Pulmonary artery endothelial cell (primary cell): Measurements from ENCODE around the gene MMP3. TPM values are rescaled to one million over a fixed set of nuclear protein-coding genes. Genes with fewer than 3 reads are reported as not detected.

ENCODE experiments used
- DNase-seq: peaks from one replicate; pipeline ENCODE4 v3.0.0-alpha.2; 2011; ENCODE audit warnings: low read depth, low spot score
- total RNA-seq: library from RNA; depleted of rRNA; stranded (reverse); fragments of >200 nt; gene quantifications from 2 replicates; pipeline ENCODE4 v1.2.3, GENCODE V29; 2014

The MMP3 gene
- total RNA-seq, 1 donor from 2014 or later = not detected

DNA sequence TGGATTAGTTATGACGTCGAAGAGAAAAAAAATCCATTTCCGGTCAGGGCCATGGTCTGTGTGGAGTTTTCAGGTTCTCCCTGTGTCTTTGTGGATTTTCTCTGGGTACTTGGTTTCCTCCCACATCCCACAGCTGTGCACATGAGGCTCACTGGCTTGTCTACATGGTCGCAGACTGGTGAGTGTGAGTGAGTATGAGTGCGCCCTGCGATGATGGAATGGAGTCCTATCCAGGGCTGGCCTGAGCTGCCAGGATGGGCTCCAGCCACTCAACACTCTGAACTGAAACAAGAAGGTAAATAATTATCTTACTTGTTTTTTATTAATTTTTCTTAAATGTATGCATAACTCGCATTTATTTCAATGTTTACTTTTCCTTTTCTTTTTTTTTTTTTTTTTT lies 10.8 kb downstream of the MMP3 start:
- no peak for DNase-seq

DNA sequence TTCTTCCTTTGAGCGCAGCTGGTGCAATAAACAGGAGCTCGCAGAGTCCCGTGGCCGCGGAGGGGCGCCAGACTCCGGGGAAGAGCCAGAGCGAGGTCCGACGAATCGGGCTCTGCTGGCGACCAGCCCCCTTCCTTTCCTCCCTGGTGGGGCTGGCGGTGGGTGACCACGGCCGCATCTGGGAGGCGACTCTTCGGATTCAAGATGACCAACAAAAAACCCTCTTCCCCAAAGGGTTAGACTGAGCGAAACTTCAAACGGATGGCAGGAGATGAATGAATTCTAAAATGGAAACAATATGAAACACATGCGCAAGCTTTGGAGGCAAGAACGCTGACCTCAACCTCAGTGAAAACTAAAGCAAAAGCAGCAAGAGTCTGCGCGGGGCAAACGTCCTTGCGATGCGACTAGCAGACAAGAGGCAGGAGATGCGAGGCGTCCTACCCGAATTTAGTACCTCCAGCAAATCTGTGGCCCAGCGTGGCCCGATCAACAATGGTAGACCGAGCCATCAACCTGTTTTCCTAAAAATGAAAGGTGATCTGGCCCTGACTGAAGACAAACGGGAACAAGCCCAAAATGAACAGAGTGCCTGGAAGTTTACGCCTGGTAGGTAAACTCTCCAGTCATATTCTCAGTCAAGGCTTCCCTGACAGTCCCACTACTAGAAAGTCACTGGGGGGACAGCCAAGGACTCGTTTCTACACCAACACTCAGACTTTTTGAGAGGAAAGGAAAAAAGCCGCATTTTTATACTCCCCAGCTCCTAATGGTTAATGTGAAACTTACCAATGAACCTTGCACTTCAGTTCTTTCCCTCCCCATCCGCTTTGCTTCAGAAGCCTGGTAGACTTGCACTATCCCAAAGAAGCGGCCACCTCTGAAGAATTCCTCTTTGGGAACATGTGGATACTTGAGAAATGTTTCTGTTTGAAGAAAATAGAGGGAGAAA lies 11.6 kb downstream of the MMP3 start:
- no peak for DNase-seq

DNA sequence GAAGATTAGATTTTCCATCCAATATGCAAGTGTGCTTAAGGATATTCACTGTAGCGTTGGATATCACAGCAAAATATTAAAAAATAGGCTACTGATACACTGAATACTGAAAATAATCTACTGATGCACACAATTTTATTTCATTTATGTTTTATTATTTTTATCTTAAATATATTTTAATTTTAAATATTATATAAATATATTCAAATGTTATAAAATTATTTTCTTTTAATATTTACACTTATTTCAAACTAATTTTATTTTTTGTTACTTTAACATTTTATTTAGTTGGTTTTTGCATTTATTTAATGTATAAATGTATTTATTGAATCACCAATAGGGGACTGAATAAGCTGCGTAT lies 12.3 kb downstream of the MMP3 start:
- no peak for DNase-seq

DNA sequence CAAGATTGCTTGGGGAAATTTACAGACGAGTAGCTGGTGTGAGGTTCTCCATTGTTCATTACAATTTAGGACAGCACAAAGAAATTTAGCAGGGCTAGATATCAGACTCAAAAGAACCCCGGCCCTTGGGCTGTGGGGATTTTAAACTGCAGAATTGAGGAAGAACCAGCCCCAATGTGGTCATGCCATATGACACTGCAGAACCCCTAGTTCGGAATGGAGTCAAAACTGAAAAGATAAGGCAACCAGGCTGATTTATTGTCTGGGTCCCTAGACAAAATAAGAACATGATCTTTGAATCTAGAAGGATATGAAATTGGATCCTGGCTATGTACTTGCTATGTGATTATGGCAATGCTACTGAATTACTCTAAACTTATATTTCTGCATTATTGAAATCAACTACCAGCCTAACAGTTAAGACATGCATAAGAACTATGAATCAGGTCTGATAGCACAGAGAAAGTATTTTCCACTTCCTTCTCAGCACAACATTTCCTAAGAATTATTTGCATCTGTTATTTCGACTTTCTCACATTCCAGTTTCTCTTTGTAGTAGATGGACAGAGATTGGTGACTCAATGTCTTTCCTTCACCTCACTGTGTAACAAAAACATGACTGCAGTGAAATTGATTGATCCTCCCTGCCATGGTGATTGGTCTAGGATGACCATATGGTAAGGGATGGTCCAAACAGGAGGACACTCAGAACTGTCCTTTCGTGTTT lies 13.2 kb downstream of the MMP3 start:
- DNase-seq = no peak

DNA sequence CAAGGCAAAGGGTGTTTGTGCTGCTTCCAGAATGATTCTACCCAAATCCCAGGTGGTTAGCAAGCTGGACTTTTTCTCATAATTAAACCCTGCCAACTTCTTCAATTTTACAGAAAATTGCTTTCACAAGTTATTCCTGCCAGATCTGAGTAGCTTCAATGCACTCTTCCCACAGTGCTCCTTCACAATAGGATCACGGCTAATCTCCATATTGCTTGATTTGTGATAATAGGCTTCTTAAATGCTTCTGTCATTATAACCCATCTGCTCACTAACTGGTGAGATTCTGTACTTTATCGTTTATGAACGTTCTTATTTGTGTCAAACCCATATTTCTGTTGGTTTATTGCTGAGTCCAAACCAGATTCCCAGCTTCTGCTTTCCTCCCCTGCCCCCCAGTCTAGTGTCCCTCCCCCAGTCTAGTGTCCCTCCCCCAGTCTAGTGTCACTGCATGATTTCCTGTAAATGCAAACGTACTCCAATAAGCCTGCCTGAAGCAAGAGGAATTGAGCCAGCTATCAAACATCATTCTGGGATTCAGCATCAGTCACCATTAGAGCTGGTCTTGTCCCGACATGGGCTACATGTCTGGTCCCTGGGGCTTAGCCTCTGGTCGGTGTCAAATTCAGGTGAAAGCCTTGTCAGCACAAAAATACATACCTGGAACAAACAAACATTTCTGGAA lies 14.0 kb downstream of the MMP3 start:
- DNase-seq = no peak

DNA sequence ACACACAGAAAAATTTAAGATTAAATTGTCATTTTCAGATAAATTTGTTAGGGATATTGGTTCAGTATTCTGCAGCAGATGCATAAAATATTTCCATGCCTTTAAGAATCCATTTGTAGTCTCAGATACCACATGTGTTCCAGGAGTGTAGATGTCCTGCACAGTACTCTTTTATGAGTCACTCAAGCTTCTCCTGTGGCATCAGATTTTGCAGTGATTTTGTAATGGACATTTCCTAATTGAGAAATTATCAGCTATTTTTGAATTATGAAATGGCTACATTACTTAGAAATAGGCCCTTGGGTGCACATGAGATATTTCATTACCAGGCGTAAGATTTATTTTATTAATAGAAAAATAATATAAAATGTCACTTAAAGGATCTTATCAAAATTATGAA lies 18.9 kb downstream of the MMP3 start:
- DNase-seq = no peak

DNA sequence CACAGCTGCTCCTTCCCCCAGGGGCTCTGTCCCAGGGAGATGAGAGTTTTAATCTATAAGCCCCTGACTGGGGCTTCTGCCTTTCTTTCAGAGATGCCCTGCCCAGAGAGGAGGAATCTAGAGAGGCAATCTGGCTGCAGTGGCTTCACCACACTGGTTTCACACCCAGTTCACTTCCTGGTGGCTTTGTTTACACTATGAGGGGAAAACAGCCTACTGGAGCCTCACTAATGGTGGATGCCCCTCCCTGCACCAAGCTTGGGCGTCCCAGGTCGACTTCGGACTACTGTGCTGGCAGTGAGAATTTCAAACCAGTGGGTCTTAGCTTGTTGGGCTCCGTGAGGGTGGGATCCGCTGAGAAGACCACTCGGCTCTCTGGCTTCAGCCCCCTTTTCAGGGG lies 23.9 kb downstream of the MMP3 start:
- DNase-seq = no peak

DNA sequence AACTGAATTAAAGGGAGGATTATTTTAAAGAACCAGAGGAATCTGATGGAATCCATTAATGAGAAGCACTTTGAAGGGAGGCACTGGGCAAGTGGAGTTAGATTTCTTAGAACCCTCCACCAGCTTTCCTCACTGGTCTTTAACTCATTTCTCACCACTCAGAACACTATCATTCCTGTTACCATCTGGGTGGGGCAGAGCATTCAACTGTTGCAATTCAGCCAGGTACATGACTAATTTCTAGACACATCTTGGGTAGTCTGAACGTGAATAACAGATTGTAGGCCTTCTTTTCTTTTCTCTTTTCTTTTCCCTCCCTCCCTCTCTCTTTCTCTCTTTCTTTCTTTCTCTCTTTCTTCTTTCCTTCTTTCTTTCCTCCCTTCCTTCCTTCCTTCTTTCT lies 29.9 kb downstream of the MMP3 start:
- no peak for DNase-seq

DNA sequence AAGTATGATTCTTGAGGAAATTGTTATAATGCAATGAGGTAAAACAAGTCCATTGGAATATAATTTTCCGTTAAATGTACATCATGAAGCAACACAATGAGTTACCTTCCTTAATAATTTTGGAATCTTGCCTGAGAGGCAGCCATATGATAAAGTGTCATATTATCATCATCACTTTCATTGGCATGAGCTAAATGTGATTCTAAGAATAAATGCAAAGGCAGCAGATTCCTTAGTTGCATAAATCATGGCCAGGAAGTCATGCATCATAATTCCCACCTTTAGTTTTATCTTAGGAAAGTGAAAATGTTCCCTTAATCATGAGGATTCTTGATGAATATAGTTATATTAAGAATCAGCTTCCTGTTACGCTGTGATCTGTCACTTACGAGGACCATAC lies 31.2 kb downstream of the MMP3 start:
- DNase-seq = no peak

DNA sequence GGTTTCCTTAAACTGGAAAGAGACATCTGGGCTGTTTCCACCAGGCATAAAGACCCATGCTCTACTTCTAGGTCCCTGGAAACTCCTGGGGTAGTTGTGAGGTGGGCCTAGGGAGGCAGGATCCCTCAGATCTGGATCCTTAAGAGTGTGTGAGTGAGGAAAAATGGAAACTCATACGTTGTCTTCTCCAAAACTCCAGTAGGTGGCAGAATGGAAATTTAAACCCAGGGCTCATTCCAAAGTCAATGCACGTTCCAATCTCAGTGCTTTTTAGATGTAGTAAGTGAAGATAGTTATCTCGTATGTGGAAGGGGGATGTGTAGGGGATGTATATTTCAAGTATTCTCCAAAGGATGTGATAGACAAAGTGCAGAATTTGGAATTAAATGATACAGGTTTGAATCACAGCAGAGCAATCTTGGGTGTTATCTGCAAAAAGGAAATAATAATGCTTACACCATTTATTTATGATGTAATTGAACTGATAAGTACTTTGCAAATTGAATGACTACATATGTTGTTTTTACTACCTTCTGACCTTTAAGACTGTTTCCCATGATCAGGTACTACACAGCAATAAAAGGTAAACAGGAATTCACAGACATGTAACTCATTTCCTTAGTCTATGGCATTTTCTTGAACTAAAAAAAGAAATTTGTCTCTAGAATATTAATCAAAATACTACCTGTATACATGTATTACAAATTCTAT lies 32.3 kb downstream of the MMP3 start:
- DNase-seq = no peak

DNA sequence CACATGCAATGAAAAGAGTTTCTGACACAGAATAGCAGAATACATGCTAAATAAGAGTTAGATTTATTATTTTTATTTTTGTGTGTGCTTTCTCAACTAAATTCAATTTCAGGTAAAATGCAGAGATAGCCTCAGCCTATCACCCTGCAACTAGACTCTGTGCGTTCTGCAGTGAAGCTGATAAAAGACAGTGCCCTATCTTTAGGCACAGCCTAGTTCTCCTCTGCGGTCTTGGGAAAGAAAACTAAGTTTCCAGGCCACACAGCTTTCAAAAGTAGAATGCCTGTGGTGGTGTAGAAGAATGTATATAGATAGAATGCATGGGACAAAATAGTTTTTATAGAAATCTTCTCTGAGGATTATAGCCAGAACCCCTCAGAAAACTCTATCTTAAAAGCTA lies 33.4 kb downstream of the MMP3 start:
- no peak for DNase-seq

DNA sequence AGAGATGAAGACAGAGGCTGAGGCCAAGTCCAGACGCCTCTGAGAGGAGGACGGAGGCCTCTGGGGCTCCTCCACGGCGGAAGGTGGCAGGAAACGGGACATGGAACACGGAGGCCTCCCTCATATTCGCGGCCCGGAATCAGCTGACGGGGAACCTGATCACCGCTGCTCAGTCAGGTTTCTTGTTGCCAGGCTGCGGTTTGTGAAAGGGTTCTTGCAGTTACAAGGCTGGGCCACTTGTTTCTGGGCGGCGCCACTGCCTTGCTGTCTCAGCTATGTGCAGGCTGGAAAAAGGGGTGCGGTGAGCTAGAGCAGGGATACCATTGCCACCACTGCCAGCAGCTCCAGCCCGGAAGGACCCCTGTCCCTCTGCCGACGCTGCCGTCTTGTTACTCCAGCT lies 35.5 kb downstream of the MMP3 start:
- no peak for DNase-seq

DNA sequence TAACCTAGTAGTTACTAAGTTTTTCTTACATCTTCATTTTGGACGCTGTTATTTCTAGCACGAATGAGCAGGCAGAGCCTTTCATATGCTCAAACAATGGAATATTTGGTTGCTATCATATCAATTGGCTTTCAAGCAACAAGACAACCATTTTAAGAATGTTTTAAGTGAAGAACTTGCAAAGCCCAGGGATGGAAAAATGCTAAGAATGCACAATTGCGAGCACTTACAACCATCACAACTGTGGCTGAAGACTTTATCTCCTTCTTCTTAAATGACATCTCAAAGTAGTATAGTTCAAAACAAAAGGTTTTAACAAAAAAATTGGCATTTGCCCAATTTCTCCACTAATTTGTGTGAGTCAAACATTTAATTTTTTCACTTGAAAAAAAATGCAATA lies 37.1 kb downstream of the MMP3 start:
- DNase-seq = no peak

DNA sequence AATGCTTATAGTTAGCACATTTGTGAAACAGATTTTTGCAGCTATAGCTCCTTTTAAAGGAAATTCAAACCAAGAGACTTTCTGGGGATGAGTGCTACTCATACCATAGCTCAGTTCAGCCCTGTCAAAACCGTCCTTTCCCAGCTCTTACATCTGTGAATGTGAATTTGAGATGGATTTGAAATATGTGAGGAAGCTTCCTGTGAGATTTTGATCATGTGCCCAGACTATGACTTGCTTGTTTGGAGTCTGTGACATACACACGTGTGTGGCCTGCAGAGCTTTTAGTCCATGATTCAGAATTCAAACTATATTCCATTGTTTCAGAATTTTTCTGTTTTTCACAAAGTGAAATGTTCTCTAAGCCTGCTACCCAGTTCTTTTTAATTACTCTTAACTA lies 41.1 kb downstream of the MMP3 start:
- peak; percentile 54 for DNase-seq

DNA sequence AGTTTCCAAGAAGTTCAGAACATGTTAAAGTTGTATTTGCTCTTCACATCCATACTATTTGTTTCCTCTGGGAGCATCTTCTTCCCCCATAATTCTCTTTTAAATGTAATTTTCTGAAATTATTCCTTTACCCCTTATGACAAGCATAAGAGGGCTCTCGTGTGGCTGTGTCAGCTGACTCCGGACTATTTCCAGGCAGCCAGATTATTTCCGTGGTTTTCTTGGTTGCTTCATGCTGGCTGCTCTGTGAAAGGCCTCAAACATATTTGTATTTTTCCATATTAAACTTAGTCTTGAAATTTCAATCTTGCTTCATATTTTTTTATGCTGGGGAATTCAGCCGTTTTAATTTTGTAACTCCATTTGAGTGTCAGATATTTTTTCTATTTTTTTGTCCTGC lies 42.6 kb downstream of the MMP3 start:
- DNase-seq = no peak

DNA sequence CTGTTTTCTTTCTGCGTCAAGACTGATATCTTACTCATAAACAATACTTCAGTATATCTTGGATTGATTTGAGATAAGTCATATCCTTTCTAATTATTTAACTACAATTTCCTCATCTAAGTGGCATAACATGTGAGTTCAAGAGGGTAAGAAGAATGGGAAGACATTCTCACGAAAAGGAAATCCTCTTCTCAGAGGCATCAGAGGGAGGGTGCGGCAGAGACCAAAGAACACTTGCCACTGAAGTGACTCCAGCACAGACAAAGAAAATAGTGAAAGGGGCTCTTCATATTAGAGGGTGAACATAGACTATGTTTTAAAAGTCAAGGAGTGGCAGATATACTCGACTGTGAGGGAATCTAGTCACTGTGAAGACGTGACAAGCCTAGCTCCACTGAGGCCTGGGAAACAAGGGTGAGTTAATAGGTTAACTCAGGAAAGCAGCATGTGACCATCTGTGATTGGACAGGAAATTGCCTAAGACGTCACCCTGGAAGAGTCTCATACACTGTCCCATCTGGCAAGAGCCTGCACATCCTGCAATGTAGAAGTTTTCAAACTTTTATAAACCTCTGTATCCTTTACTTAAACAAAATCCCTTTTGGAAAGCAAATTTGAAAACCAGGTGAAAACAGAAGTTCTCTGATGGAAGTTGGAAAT lies 43.6 kb downstream of the MMP3 start:
- peak; percentile 71 for DNase-seq

DNA sequence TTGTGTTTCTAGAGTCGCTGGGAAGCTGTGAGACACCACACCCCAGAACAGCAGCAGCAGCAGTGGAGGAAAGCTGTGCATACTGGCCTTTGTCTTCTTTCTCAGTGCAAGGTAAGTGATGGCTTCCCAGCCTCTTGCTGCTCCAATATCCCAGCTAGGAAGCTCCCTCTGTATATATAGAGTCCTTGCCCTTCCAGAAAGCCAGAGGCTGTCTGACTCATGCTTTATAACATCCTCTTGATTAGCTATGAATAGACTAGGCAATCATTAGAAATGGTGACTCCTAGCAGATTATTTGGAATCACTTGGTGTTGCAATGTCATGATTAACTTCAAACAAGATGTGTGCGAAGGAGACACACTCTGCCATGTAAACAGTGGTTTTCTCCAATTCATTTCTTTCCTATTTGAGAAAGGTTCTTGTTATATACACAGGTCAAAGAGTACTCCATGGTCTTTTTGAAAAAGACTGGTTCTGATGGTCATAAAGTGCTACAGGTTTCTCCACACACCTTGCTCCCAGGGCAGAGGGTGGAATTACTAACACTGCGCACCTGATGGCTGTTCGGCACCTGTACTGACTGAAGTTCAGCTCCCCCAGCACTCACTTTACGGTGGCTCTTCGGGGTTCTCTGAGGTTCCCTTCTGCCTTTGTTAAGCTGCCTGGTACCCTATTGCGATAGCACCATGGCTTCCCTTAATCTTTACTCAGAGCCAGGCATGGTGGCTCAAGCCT lies 45.2 kb downstream of the MMP3 start, which contains the start of gene MMP1:
TSS of gene MMP1 (minus strand) at position 149 of the 735 bp plus-strand sequence. CDS start at position 81, 68 bp downstream.
- DNase-seq = peak; percentile 36

DNA sequence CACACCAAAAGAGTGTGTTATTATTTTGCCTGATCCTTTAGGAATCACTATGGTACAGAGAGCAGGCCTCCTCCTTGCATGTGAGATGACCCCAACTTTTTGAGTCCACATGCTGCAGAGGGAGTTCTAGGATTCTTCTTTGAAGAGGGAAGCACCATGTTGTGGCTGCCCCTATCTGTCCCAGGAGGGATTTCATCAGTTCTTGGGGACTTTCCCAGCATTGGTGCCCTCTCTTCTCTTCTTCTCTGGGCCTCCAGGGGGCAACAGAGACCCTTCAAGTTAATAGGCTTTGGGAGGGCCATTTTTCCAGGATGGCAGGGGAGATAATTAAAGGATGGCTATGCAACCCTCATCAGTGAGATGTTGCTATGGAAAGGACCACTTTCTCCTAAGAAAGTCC lies 49.0 kb downstream of the MMP3 start:
- no peak for DNase-seq

DNA sequence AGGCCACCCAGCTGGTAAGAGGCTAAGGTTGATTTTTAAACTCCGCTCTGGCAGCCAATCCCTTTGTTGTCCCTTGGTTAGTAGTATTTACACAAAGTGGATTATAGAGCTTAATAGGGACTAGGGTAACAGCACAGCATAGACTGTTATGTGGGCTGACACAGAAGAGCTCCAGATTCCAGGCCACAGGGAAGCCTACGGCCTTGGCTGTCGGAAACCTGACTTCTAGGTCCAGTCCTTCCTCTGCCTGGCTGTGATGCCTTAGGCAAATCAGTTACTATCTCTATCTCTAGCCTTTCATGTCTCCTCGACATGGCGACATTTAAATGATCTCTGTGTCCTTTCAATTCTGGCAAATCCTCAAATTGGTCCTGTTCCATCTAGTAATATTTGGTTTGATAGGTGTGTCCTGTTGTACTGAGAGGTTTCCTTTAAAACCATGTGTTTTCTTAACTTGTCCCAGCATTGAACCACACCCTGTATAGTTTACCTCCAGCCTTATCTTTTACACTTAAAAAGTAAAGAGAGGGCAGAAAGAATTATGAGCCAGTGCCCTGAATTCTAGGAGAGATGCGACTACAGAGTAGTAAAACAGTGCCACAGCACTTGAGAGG lies 49.6 kb downstream of the MMP3 start:
- no peak for DNase-seq

DNA sequence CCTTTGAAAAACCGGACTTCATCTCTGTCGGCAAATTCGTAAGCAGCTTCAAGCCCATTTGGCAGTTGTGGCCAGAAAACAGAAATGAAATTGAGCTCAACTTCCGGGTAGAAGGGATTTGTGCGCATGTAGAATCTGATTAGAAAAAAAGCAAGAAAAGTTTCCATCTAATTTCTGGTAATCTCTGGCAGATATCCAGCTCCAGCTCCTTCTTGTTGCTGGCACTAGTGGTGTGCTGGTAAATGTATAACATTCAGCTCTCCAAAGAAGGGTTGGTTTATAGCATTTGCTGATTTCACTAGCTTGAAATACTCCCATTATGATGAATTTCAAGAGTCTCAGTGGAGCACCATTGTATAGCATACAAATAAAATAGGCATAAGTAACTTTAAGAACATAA lies 50.8 kb downstream of the MMP3 start:
- DNase-seq = no peak
